BLaER1 treated with 17β-estradiol and CSF1 and Interleukin-3, amounts not matched to agents 10 nM and 100 nM (cell line): ENCODE data around the gene OR4D2.

ENCODE experiments used
- H3K27ac ChIP-seq, 11 experiments: shearing (Covaris generic); formaldehyde crosslinking; 2 replicates each; pipeline ENCODE4 v1.8.1; 2022
- H3K27me3 ChIP-seq, 11 experiments: shearing (Covaris generic); formaldehyde crosslinking; 2 replicates each; pipeline ENCODE4 v1.8.1; 2022
- H3K36me3 ChIP-seq, 11 experiments: shearing (Covaris generic); formaldehyde crosslinking; 2 replicates each; pipeline ENCODE4 v1.8.1; 2022
- H3K4me1 ChIP-seq, 10 experiments: shearing (Covaris generic); formaldehyde crosslinking; 2 replicates each; pipeline ENCODE4 v1.8.1; 2022
- H3K4me2 ChIP-seq, 11 experiments: shearing (Covaris generic); formaldehyde crosslinking; 2 replicates each; pipeline ENCODE4 v1.8.1; 2022
- H3K4me3 ChIP-seq, 10 experiments: shearing (Covaris generic); formaldehyde crosslinking; 2 replicates each; pipeline ENCODE4 v1.8.1; 2022
- H3K9ac ChIP-seq, 11 experiments: shearing (Covaris generic); formaldehyde crosslinking; 2 replicates each; pipeline ENCODE4 v1.8.1; 2022
- H3K9me3 ChIP-seq, 11 experiments: shearing (Covaris generic); formaldehyde crosslinking; replicated peaks in 1 of 11; 2 replicates each; pipeline ENCODE4 v1.8.1; 2022
- H4K20me1 ChIP-seq, 11 experiments: shearing (Covaris generic); formaldehyde crosslinking; 2 replicates each; pipeline ENCODE4 v1.8.1; 2022
- Cebpa-rat ChIP-seq, 11 experiments: shearing (Covaris generic); IDR thresholded peaks; 2 replicates each; pipeline ENCODE4 v1.8.1; 2022

The OR4D2 gene

DNA sequence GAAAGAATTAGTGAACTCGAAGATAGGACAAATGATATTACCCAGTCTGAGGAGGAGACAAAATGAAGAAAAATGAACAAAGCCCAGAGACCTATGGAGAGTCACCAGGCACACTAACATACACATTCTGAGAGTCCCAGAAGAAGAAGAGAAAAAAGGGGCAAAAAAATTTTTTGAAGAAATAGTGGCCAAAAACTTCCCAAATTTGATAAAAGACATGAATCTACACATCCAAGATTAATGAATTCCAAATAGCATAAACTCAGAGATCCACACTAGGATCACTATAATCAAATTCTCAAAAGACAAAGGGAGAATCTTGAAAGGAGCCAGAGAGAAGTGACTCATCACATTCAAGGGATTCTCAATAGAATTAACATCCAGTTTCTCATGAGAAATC lies 22.0 kb upstream of the OR4D2 start:
- H3K4me1 ChIP-seq: no peaks in the 10 kb centered on the region
- no peak overlapping the region for H3K9ac ChIP-seq
- H3K27ac ChIP-seq: no peak overlapping the region
- peaks cover 0 to 7% (median 0%) of the 10 kb centered on the region in 11 experiments; a peak in 2 of 22 replicates for H3K36me3 ChIP-seq
- H3K4me2 ChIP-seq: no peak overlapping the region
- no peak for TF ChIP-seq Cebpa-rat (IDR thresholded peaks at IDR 0.05)
- H3K9me3 ChIP-seq: peaks cover 31 to 42% (median 39%) of the 10 kb centered on the region in 11 experiments
- H3K27me3 ChIP-seq: peaks cover 0 to 5% (median 0%) of the 10 kb centered on the region in 11 experiments; a peak in 2 of 22 replicates
- no peak overlapping the region for H3K4me3 ChIP-seq
- no peaks in the 10 kb centered on the region for H4K20me1 ChIP-seq

GRCh38 chr17:58147930-58148434 lies 18.8 kb upstream of the OR4D2 start, which contains the start of gene OR4D1:
TSS of gene OR4D1 (plus strand) at chr17:58148384. CDS start at chr17:58155154, 6,770 bp downstream.
- no peak within 1 kb of the TSS for H3K4me2 ChIP-seq
- H3K9ac ChIP-seq: no peak within 1 kb of the TSS
- TF ChIP-seq Cebpa-rat (IDR thresholded peaks at IDR 0.05): no peak
- H3K36me3 ChIP-seq: peaks cover 0 to 7% (median 0%) of the 10 kb centered on the region in 11 experiments; a peak in 2 of 22 replicates
- H3K27me3 ChIP-seq: peaks cover 0 to 11% (median 0%) of the 10 kb centered on the region in 11 experiments; a peak in 5 of 22 replicates
- H3K9me3 ChIP-seq: peaks cover 31 to 42% (median 39%) of the 10 kb centered on the region in 11 experiments
- H3K27ac ChIP-seq: no peak within 1 kb of the TSS
- H3K4me1 ChIP-seq: peaks cover 7 to 10% (median 10%) of the 10 kb centered on the region in 10 experiments
- no peaks in the 10 kb centered on the region for H4K20me1 ChIP-seq
- no peak within 1 kb of the TSS for H3K4me3 ChIP-seq

- peaks cover 0 to 7% (median 0%) of the 10 kb centered on the region in 11 experiments; a peak in 2 of 22 replicates for H3K36me3 ChIP-seq
- H3K9me3 ChIP-seq: peaks cover 29 to 37% (median 35%) of the 10 kb centered on the region in 11 experiments
- H3K27ac ChIP-seq: no peak overlapping the region
- peaks cover 13 to 16% (median 16%) of the 10 kb centered on the region in 10 experiments for H3K4me1 ChIP-seq
- no peak overlapping the region for H3K9ac ChIP-seq
- H3K4me2 ChIP-seq: no peak overlapping the region
- TF ChIP-seq Cebpa-rat (IDR thresholded peaks at IDR 0.05): no peak
- no peak overlapping the region for H3K4me3 ChIP-seq
- peaks cover 0 to 11% (median 0%) of the 10 kb centered on the region in 11 experiments; a peak in 5 of 22 replicates for H3K27me3 ChIP-seq
- no peaks in the 10 kb centered on the region for H4K20me1 ChIP-seq
Observed at GRCh38 chr17:58148609-58149008, 18.2 kb upstream of the OR4D2 start.

DNA sequence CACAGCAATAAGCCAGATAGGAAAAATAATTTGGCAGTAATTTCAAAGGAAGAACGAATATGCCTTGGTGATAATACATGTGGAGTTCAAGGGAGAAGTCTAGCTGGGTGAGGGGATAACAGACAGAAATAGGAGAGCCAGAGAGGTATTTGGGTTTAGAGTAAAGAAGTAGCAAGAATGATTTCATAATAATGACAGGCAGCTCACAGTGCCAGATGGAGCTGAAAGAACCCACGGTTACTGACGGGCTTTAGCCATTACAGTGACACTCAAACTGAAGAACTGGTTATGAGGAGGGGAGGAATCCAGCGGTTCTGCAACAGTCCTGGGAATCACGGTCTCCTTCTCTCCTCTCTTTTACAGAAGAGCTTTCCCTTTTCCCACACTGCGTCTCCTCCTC lies 16.4 kb upstream of the OR4D2 start:
- Histone ChIP-seq H3K36me3 (no peaks in the 10 kb centered on the region), H3K9me3 (peaks cover 14 to 25% (median 19%) of the 10 kb centered on the region in 11 experiments), H3K4me3 (no peak overlapping the region), H3K4me1 (peaks cover 15 to 26% (median 21%) of the 10 kb centered on the region in 10 experiments), H3K27ac (no peak overlapping the region), H3K27me3 (peaks cover 0 to 23% (median 9%) of the 10 kb centered on the region in 11 experiments; a peak in 18 of 22 replicates), H3K9ac (no peak overlapping the region), H3K4me2 (no peak overlapping the region), H4K20me1 (no peaks in the 10 kb centered on the region)
- TF ChIP-seq Cebpa-rat (IDR thresholded peaks at IDR 0.05): no peak; a peak in 1 of 22 replicates

- peak overlapping the region; percentile 62 to 90 (median 80) for H3K4me2 ChIP-seq
- peak in 3 of 11 experiments; percentile 11 to 43 (median 36); a peak in 1 of 22 replicates for TF ChIP-seq Cebpa-rat (IDR thresholded peaks at IDR 0.05)
- H3K9me3 ChIP-seq: peaks cover 0 to 27% (median 17%) of the 10 kb centered on the region in 11 experiments; a peak in 17 of 22 replicates
- H3K4me1 ChIP-seq: peaks cover 15 to 28% (median 21%) of the 10 kb centered on the region in 10 experiments
- H3K27me3 ChIP-seq: peaks cover 26 to 50% (median 36%) of the 10 kb centered on the region in 11 experiments
- no peaks in the 10 kb centered on the region for H3K36me3 ChIP-seq
- H4K20me1 ChIP-seq: no peaks in the 10 kb centered on the region; a peak in 1 of 22 replicates
- peak overlapping the region in 10 of 11 experiments; percentile 32 to 81 (median 76); a peak in 20 of 22 replicates for H3K27ac ChIP-seq
- peak overlapping the region in 7 of 11 experiments; percentile 3 to 59 (median 36); a peak in 10 of 22 replicates for H3K9ac ChIP-seq
- H3K4me3 ChIP-seq: peak overlapping the region in 3 of 10 experiments; percentile 8 to 31 (median 30); a peak in 4 of 20 replicates
Observed at GRCh38 chr17:58153046-58153445, 13.7 kb upstream of the OR4D2 start.

DNA sequence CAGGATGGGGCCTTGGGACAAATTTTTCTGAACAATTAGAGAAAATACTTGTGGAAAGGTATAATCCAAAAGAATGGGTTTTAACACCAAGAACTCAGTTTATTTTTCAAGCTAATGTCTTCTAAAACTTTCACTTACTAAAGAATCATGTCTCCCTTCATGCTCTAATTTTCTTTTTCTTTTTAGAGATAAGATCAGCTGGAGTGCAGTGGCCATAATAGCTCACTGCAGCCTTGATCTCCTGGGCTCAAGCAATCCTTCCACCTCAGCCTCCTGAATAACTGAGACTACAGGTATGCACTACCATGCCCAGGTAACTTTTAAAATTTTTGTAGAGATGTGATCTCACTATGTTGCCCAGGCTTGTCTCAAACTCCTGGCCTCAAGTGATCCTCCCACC lies 13.1 kb upstream of the OR4D2 start:
- H3K4me1 ChIP-seq: peaks cover 15 to 28% (median 21%) of the 10 kb centered on the region in 10 experiments
- H3K36me3 ChIP-seq: no peaks in the 10 kb centered on the region
- peak overlapping the region; percentile 62 to 90 (median 80) for H3K4me2 ChIP-seq
- peak overlapping the region in 3 of 10 experiments; percentile 8 to 31 (median 30); a peak in 2 of 20 replicates for H3K4me3 ChIP-seq
- no peak for TF ChIP-seq Cebpa-rat (IDR thresholded peaks at IDR 0.05)
- H3K27ac ChIP-seq: peak overlapping the region in 9 of 11 experiments; percentile 28 to 81 (median 76); a peak in 17 of 22 replicates
- peaks cover 0 to 27% (median 17%) of the 10 kb centered on the region in 11 experiments; a peak in 17 of 22 replicates for H3K9me3 ChIP-seq
- peaks cover 30 to 55% (median 42%) of the 10 kb centered on the region in 11 experiments for H3K27me3 ChIP-seq
- no peaks in the 10 kb centered on the region; a peak in 1 of 22 replicates for H4K20me1 ChIP-seq
- peak overlapping the region in 4 of 11 experiments; percentile 3 to 59 (median 31); a peak in 2 of 22 replicates for H3K9ac ChIP-seq

GRCh38 chr17:58156839-58157803 lies 9.7 kb upstream of the OR4D2 start:
- peak overlapping the region; percentile 37 to 66 (median 50); a peak in 19 of 20 replicates for H3K4me3 ChIP-seq
- peaks cover 0 to 27% (median 17%) of the 10 kb centered on the region in 11 experiments; a peak in 17 of 22 replicates for H3K9me3 ChIP-seq
- H3K27me3 ChIP-seq: peaks cover 30 to 54% (median 50%) of the 10 kb centered on the region in 11 experiments
- H3K4me2 ChIP-seq: peak overlapping the region; percentile 46 to 78 (median 68)
- H3K27ac ChIP-seq: 0 out of 22 replicates have a peak overlapping the region, but pooled peaks of 1 of the 11 experiments have one; percentile 9
- no peaks in the 10 kb centered on the region; a peak in 1 of 22 replicates for H4K20me1 ChIP-seq
- H3K9ac ChIP-seq: peak overlapping the region in 4 of 11 experiments; percentile 24 to 55 (median 36); a peak in 4 of 22 replicates
- H3K36me3 ChIP-seq: no peaks in the 10 kb centered on the region
- TF ChIP-seq Cebpa-rat (IDR thresholded peaks at IDR 0.05): no peak
- peaks cover 15 to 27% (median 20%) of the 10 kb centered on the region in 10 experiments for H3K4me1 ChIP-seq

GRCh38 chr17:58158181-58158580 lies 8.6 kb upstream of the OR4D2 start:
- H3K9ac ChIP-seq: no peak overlapping the region
- peaks cover 6 to 16% (median 9%) of the 10 kb centered on the region in 10 experiments for H3K4me1 ChIP-seq
- H3K4me2 ChIP-seq: no peak overlapping the region
- H3K27me3 ChIP-seq: peaks cover 30 to 54% (median 50%) of the 10 kb centered on the region in 11 experiments
- H3K27ac ChIP-seq: no peak overlapping the region
- no peak overlapping the region for H3K4me3 ChIP-seq
- no peaks in the 10 kb centered on the region; a peak in 1 of 22 replicates for H4K20me1 ChIP-seq
- H3K9me3 ChIP-seq: peaks cover 0 to 27% (median 17%) of the 10 kb centered on the region in 11 experiments; a peak in 17 of 22 replicates
- no peaks in the 10 kb centered on the region for H3K36me3 ChIP-seq
- TF ChIP-seq Cebpa-rat (IDR thresholded peaks at IDR 0.05): no peak
